ENCODE results near the gene MAPKBP1. TPM values are rescaled to one million over a fixed set of nuclear protein-coding genes. Genes with fewer than 3 reads are reported as not detected.

The MAPKBP1 gene
- total RNA-seq, 1 experiment from 2014 or later, result 29.3 TPM

- no peaks in the 10 kb centered on the region for H3K36me3 ChIP-seq (ENCODE audit: insufficient read depth, low read length, poor library complexity, severe bottlenecking)
- H3K27me3 ChIP-seq (replicated peaks; ENCODE audit: insufficient read depth, low read depth, low read length, poor library complexity), result no peaks in the 10 kb centered on the region
- no peaks in the 10 kb centered on the region for H3K9me3 ChIP-seq (ENCODE audit: low read depth, low read length, poor library complexity, severe bottlenecking)
- no peak overlapping the region for H3K4me3 ChIP-seq (ENCODE audit: low read depth, low read length, poor library complexity, severe bottlenecking)
- H3K27ac ChIP-seq (ENCODE audit: low read depth, low read length, poor library complexity, severe bottlenecking), result no peak overlapping the region
- TF ChIP-seq EZH2 (IDR thresholded peaks at IDR 0.05; ENCODE audit: borderline replicate concordance, low read depth, low read length, poor library complexity, severe bottlenecking), result no peak
- TF ChIP-seq, protein P1, sequence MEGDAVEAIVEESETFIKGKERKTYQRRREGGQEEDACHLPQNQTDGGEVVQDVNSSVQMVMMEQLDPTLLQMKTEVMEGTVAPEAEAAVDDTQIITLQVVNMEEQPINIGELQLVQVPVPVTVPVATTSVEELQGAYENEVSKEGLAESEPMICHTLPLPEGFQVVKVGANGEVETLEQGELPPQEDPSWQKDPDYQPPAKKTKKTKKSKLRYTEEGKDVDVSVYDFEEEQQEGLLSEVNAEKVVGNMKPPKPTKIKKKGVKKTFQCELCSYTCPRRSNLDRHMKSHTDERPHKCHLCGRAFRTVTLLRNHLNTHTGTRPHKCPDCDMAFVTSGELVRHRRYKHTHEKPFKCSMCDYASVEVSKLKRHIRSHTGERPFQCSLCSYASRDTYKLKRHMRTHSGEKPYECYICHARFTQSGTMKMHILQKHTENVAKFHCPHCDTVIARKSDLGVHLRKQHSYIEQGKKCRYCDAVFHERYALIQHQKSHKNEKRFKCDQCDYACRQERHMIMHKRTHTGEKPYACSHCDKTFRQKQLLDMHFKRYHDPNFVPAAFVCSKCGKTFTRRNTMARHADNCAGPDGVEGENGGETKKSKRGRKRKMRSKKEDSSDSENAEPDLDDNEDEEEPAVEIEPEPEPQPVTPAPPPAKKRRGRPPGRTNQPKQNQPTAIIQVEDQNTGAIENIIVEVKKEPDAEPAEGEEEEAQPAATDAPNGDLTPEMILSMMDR (conservative IDR thresholded peaks at IDR 0.05; ENCODE audit: low read depth, low read length), result no peak
- intact Hi-C loops (cut with micrococcal nuclease; ENCODE audit: unreplicated experiment), result no loop called here
- ChIA-PET POLR2A (ENCODE audit: low non-redundant PET) (no interaction called here), CTCF (no interaction called here)
- no TSS peak for BruUV-seq (replicated peaks)
- no peak for DNase-seq (ENCODE audit: low spot score)
- H3K4me1 ChIP-seq (ENCODE audit: insufficient read depth, low read length, poor library complexity, severe bottlenecking), result peaks cover 29% of the 10 kb centered on the region
Observed at GRCh38 chr15:41788262-41788661, 14.0 kb downstream of the MAPKBP1 start.

DNA sequence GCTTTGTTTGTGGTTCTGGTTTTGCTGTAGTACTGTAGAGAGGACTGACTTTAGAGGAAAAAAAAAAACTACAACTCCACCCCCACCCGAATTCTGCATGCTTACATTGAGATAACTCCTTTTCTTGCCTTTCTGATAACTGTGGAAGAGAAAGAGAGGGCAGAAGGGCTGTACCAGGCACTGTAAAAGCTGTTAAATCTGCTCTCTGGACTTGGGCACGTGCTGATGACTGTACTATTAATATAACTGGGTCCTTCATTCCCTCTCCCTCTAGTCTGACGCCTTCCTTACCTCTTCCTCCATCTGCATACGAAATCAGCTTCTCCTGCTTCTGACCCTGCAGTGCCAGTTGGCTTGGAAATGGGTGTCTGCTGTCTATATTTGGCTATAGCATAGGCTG lies 15.0 kb downstream of the MAPKBP1 start:
- no TSS peak for BruUV-seq (replicated peaks)
- POLR2A ChIA-PET (ENCODE audit: low non-redundant PET), result interaction anchor here (0.7 kb wide), 1 partner anchor 151 kb away, joined by 3 read pairs; no protein-coding TSS in a partner anchor

GRCh38 chr15:41789662-41790061 lies 15.4 kb downstream of the MAPKBP1 start:
- Histone ChIP-seq H3K4me1 (ENCODE audit: insufficient read depth, low read length, poor library complexity, severe bottlenecking) (peaks cover 29% of the 10 kb centered on the region), H3K27me3 (replicated peaks; ENCODE audit: insufficient read depth, low read depth, low read length, poor library complexity) (no peaks in the 10 kb centered on the region), H3K27ac (ENCODE audit: low read depth, low read length, poor library complexity, severe bottlenecking) (no peak overlapping the region), H3K4me3 (ENCODE audit: low read depth, low read length, poor library complexity, severe bottlenecking) (no peak overlapping the region), H3K9me3 (ENCODE audit: low read depth, low read length, poor library complexity, severe bottlenecking) (no peaks in the 10 kb centered on the region), H3K36me3 (ENCODE audit: insufficient read depth, low read length, poor library complexity, severe bottlenecking) (no peaks in the 10 kb centered on the region)
- ChIA-PET POLR2A (ENCODE audit: low non-redundant PET) (interaction anchor here (0.7 kb wide), 1 partner anchor 152 kb away, joined by 3 read pairs; no protein-coding TSS in a partner anchor), CTCF (no interaction called here)
- no TSS peak for BruUV-seq (replicated peaks)
- DNase-seq (ENCODE audit: low spot score), result no peak
- TF ChIP-seq, protein P1 (conservative IDR thresholded peaks at IDR 0.05; ENCODE audit: low read depth, low read length), result no peak
- intact Hi-C loops (cut with micrococcal nuclease; ENCODE audit: unreplicated experiment), result no loop called here

More for the DNA sequence above, 15.0 kb downstream of the MAPKBP1 start:
- H3K27me3 ChIP-seq (replicated peaks; ENCODE audit: insufficient read depth, low read depth, low read length, poor library complexity), result no peaks in the 10 kb centered on the region
- CTCF ChIA-PET, result no interaction called here
- DNase-seq (ENCODE audit: low spot score), result no peak
- intact Hi-C loops (cut with micrococcal nuclease; ENCODE audit: unreplicated experiment), result no loop called here
- no peaks in the 10 kb centered on the region for H3K36me3 ChIP-seq (ENCODE audit: insufficient read depth, low read length, poor library complexity, severe bottlenecking)
- TF ChIP-seq EZH2 (IDR thresholded peaks at IDR 0.05; ENCODE audit: borderline replicate concordance, low read depth, low read length, poor library complexity, severe bottlenecking), result no peak
- TF ChIP-seq, protein P1 (conservative IDR thresholded peaks at IDR 0.05; ENCODE audit: low read depth, low read length), result no peak
- H3K4me1 ChIP-seq (ENCODE audit: insufficient read depth, low read length, poor library complexity, severe bottlenecking), result peaks cover 29% of the 10 kb centered on the region
- no peak overlapping the region for H3K4me3 ChIP-seq (ENCODE audit: low read depth, low read length, poor library complexity, severe bottlenecking)
- no peak overlapping the region for H3K27ac ChIP-seq (ENCODE audit: low read depth, low read length, poor library complexity, severe bottlenecking)
- H3K9me3 ChIP-seq (ENCODE audit: low read depth, low read length, poor library complexity, severe bottlenecking), result no peaks in the 10 kb centered on the region

All from A673 (cell line).